Inflammatory macrophage treated with lipopolysaccharide for 4 hours (primary cell): Measurements from ENCODE around the gene ADAM8.

Experiments used
- DNase-seq: peaks from one replicate; pipeline ENCODE4 v3.0.0-alpha.2; 2020

Gene ADAM8

GRCh38 chr10:133247681-133248333 is 28.9 kb downstream of the ADAM8 start:
- no peak for DNase-seq

DNA sequence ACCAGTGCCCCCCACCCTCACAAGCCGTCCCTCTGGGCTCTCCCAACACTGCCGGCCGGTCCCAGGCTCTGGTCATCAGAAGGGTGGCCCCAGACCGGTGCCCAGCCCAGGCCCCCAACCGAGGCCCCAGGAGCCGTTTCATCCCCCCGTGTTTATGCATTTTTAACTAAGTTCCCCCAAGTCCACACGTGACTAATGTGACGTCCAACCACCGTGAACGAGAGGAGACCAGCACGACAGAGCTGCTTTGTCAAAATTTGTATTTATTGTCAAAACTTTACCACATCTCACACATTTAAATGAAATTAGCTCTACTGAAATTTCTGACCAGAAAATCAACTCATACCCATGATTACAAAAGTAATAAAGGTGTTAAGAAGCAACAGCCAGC is 30.4 kb downstream of the ADAM8 start:
- DNase-seq: no peak

DNA sequence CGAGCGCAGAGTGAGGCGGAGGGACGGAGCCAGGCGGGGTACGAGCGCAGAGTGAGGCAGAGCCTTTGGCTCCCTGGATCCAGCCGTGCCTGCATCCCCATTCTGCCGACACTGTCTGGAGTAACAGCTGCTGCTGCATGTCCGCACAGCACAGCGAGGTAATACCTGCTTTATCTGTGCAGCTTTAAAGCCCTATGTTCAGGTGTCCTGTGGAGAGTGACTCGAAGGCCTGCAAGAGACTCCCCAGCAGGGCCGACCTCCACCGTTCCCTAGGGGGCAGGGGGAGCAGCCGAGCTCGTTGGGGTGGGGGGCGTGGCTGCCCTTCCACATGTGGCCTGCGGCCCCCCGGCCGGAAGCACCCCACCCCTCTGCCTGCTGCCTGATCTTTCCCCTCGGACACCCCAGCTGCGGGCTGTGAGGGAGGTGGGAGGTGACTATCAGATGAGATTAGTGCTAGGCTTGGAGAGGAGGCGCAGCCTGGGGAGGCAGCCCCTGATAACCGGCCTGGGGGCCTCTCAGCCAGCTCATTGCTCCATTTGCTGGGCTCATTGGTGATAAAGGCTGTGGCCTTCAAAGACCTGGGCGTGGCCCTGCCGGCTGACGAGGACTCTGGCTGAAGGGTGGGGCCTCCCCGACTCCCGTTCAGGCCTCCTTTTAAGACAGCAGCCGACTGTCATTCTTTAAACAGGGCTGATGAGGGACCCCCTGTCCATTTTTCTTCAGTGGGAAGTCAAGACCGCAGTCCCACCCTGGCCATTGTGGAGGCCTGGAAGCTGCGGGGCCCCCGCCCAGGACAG is 31.0 kb downstream of the ADAM8 start:
- DNase-seq: no peak

- no peak for DNase-seq
These were observed 33.1 kb downstream of the ADAM8 start for GRCh38 chr10:133243593-133243992.

DNA sequence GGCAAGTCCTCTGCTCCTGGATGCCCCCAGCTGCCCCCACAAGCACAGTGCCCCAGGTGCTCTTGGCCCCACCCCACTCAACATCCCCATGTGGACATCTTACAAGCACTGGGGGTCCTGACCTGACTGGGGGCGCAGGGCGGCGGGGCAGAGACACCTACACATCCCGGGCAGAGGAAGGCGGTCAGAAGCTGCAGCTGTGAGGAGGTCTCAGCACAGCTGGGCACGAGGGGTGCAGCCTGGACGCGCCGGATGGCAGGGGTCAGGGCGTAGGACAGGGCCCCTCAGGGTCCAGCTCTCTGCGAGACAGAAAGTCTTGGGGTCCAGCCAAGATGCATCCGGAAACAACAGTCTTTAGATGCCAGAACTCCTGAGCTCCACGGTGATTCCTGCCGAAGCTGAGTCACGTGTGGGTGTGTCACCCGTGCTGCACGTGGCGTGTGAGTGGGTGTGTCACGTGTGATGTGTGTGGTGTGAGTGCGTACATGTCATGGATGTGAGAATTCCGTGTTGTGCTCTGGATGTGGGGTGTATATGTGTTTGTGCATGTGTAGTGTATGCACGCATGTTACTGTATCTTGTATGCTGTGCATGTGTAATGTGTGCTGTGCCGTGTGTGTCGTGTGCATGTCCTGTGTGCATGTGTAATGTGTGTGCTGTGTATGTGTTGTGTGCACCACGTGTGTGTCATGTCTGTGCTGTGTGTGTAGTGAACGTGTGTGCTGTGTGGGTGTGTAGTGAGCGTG is 33.9 kb downstream of the ADAM8 start:
- no peak for DNase-seq

- no peak for DNase-seq
These were observed 35.0 kb downstream of the ADAM8 start for GRCh38 chr10:133241501-133242205.

DNA sequence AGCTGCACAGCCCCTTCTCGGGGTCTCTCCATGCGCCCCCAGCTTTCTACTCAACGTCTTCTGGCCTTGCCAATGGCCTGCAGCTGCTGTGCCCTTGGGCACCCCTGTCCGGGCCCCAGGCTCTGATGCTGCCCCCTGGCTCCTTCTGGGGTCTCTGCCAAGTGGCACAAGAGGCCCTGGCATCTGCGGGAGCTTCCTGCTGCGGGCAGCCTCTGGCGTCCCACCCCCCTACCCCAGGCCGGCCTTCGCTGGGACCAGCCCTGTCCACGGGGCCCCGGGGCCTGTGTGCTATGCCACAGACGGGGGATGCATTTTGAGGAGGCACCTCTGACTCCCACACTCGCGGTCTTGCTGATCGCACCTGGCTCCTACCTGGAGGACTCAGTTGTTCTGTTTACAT is 36.7 kb downstream of the ADAM8 start:
- DNase-seq: no peak

DNA sequence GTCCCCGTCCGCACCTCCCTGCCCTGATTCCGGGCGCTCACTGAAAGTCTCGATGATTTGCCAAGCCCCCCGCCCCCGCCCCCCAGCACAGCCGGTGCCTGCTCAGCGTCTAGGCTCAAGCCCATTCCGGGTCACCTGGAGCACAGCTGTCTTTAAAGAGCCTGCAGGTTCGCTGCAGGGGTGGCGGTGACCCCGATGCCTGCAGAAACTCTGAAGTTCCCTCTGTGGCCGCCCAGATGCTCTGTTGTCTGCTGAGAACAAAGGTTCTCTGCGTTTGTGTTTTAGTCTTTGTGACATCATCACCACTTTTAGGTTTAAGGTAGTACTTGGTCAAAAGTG is 38.2 kb downstream of the ADAM8 start:
- DNase-seq: no peak

GRCh38 chr10:133237588-133238465 is 38.8 kb downstream of the ADAM8 start, which contains the start of gene VENTX:
TSS of gene VENTX (plus strand) at chr10:133237855. CDS start at chr10:133237915, 60 bp downstream.
- no peak for DNase-seq

DNA sequence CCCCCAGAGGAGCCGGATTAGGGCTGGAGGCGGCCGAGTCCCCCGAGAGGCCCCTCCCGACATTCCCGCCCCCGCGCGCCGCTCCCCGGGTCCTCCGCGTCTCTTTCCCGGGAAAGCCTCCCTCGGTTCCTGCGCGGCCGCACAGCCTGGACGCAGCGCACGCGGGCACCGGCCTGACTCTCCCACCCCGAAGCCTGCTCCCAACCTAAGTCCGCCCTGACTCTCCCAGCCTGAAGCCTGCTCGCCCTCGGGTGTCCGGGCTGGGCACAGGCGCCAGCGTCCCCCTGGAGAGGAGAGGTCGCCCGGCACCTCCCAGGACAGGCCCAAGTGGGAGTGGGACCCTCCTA is 39.5 kb downstream of the ADAM8 start:
- DNase-seq: no peak

DNA sequence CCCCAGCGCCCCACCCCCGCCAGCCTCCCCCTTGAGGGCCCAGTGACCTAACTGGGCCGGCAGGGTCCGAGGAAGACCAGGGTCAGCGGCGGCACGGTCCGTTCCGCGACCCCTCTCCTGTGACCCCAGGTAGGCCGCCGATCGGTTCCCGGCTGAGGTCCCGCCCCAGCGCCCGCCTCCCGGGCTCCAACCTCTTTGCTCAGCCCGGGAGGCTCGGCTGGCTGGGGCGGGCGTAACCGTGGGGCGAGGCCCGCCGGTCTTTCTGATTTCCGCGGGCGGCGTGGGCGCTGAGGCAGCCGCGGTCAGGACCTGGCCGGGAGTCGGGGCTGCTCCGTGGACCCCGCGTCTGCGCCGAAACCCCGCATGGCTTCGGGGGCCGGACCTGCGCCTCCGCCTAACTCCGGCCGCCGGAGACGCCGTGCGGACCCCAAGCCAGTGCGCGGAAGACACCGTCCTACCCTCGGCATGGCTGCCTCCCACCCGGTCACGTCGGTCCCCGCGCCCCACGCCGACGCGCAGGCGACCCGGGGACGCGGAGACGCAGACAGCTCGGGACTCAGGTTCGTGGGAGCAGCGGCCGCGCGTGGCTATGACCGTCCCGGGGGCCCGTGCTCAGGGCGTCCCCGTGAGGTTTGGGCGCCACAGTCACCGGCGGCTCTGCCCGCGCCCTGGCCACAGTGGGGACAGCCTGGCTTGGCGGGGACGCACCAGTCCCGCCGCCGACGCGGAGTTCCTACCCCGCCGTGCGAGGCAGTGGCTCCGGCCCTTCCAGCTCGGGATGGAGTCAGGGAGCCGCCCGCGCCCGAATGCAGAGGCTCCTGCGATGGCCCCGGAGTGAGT is 40.0 kb downstream of the ADAM8 start:
- no peak for DNase-seq

GRCh38 chr10:133235932-133236331 is 40.7 kb downstream of the ADAM8 start:
- peak; percentile 43 for DNase-seq

GRCh38 chr10:133235265-133235855 is 41.3 kb downstream of the ADAM8 start:
- DNase-seq: peak; percentile 11

DNA sequence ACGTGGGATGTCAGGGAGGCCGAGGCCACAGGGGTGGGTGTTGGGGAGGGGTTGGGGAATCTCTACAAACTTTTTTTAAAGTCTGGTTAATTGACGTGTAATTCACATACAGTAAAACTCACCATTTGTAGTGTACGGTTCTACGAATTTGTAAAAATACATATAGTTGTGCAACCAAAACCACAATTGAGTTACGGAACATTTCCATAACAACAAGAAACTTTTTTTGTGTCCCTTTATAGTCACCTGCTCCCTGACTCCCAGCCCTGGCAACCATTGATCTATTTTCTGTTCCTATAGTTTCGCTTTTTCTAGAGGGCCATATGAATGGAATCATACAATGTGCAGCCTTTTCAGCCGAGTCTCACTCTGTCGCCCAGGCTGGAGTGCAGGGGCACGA is 41.9 kb downstream of the ADAM8 start:
- peak; percentile 42 for DNase-seq

- no peak for DNase-seq
These were observed 44.6 kb downstream of the ADAM8 start for GRCh38 chr10:133231946-133232574.

DNA sequence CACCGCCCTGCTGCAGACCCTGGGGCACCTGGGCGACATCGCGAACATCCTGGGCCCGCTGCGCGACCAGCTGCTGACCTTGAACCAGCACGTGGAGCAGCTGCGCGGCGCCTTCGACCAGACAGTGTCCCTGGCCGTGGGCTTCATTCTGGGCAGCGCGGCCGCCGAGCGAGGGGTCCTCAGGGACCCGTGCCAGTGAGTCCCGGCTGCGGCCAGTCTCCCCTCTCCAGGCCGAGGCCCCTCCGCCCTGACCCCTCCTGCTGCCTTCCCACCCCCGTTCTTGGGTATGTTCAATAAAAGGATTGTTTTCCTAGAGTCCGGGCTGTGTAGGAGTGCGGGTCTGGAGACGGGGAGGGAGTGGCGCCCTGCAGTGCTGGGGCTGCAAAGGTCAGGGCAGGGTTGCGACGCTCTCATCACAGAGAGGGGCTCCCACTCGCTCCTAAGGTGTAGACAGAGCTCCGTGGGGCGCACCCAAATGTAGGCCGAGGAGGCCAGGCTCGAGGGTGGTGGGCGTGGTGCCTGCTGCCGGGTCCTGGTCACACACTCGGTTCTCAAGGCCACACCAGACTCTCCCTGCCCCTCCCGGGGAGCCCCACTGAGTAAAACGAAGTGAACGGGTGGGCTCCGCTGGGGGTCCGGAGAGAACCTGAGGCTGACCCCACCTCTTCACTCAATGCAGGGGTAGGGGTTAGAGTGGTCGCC is 45.3 kb downstream of the ADAM8 start:
- no peak for DNase-seq

- DNase-seq: peak; percentile 50
These were observed 46.1 kb downstream of the ADAM8 start for GRCh38 chr10:133230387-133231195.

DNA sequence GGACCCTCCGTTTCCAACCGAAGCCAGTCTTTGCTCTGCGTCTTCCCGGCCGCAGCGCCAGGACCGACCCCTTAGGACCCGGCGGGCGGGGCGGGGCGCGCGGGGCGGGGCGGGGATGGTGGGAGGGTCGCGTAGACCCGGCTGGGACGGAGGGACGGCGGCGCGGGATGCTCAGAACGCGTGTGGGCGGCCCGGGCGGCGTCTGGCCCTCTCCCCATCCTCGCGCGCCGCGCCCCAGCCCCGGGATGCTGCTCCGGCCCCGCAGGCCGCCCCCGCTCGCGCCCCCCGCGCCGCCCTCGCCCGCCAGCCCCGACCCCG is 46.7 kb downstream of the ADAM8 start, which contains the start of gene UTF1:
UTF1 (plus strand) TSS at position 174 of the 318 bp plus-strand sequence; CDS start at position 246, 72 bp downstream.
- DNase-seq: no peak
